Keratinocyte (primary cell): ENCODE data around the gene ADAMTS16.

Source experiments
- CTCF ChIP-seq, 3 experiments: IDR thresholded peaks in 1 of 3; conservative IDR thresholded peaks in 1 of 3; optimal IDR thresholded peaks in 1 of 3; 2 replicates in 2 of 3; 3 replicates in 1 of 3; pipeline versions ENCODE3 to v1.5.1; 2011; ENCODE audit warnings: low read length in 3 of 3, mild to moderate bottlenecking in 3 of 3, moderate library complexity in 2 of 3, control low read depth in 1 of 3, inconsistent platforms in 1 of 3; ENCODE audit not compliant: insufficient read depth in 2 of 3; ENCODE audit errors: extremely low read depth in 1 of 3
- EZH2 ChIP-seq: IDR thresholded peaks from one replicate; pipeline ENCODE4 v1.6.1; 2012; ENCODE audit warnings: inconsistent platforms, mild to moderate bottlenecking, low read length, moderate library complexity

- no peak for TF ChIP-seq EZH2
- peak in 1 of 3 experiments; percentile 1 for TF ChIP-seq CTCF (optimal IDR thresholded peaks at IDR 0.05 in 1 of 3, IDR thresholded peaks at IDR 0.05 in 1 of 3, conservative IDR thresholded peaks at IDR 0.05 in 1 of 3; ENCODE audit: extremely low read depth in 1 of 3, insufficient read depth in 2 of 3, low read length in 3 of 3)
Observed at GRCh38 chr5:5126444-5126843, 13.7 kb upstream of the ADAMTS16 start.
